ENCODE results near the gene GDF10. TPM values are rescaled to one million over a fixed set of nuclear protein-coding genes. Genes with fewer than 3 reads are reported as not detected.

GDF10 gene
- total RNA-seq, 2 experiments from 2014 or later = 1.4 to 1.5 TPM

- ATAC-seq (no peak), DNase-seq (no peak)
- Mint-ChIP-seq H3K27me3 (no peaks in the 10 kb centered on the region), H3K27ac (peak overlapping the region; percentile 51), H3K4me3 (no peak overlapping the region), H3K4me1 (ENCODE audit: low read depth) (peaks cover 18% of the 10 kb centered on the region), H3K36me3 (ENCODE audit: low read depth) (no peaks in the 10 kb centered on the region), H3K9me3 (no peaks in the 10 kb centered on the region)
- TF ChIP-seq CTCF (IDR thresholded peaks at IDR 0.05) = no peak
- ChIA-PET CTCF (interaction anchor here (0.9 to 6.9 kb wide), 6 partner anchors 26 to 312 kb away, joined by 3 to 204 read pairs (median 9); no protein-coding TSS in a partner anchor), POLR2A (no interaction called here)
- intact Hi-C loops (cut with micrococcal nuclease) = no loop called here
These were observed 14.5 kb downstream of the GDF10 start for GRCh38 chr10:47314416-47314970.

GRCh38 chr10:47315421-47315820 is 15.4 kb downstream of the GDF10 start:
- POLR2A ChIA-PET = no interaction called here
- no peaks in the 10 kb centered on the region for H3K27me3 Mint-ChIP-seq
- H3K27ac Mint-ChIP-seq = no peak overlapping the region
- intact Hi-C loops (cut with micrococcal nuclease) = no loop called here
- ATAC-seq (no peak), DNase-seq (no peak)
- CTCF ChIA-PET = interaction anchor here (0.8 to 6.9 kb wide), 4 partner anchors 94 to 290 kb away, joined by 3 to 204 read pairs (median 8); no protein-coding TSS in a partner anchor
- no peak for TF ChIP-seq CTCF (IDR thresholded peaks at IDR 0.05)
- no peak overlapping the region for H3K4me3 Mint-ChIP-seq
- no peaks in the 10 kb centered on the region for H3K36me3 Mint-ChIP-seq (ENCODE audit: low read depth)
- H3K9me3 Mint-ChIP-seq = no peaks in the 10 kb centered on the region
- peaks cover 18% of the 10 kb centered on the region for H3K4me1 Mint-ChIP-seq (ENCODE audit: low read depth)

GRCh38 chr10:47316131-47316530 is 16.1 kb downstream of the GDF10 start:
- ChIA-PET CTCF (interaction anchor here (2.5 to 6.9 kb wide), 2 partner anchors 270 to 291 kb away, joined by 13 to 204 read pairs; no protein-coding TSS in a partner anchor), POLR2A (no interaction called here)
- TF ChIP-seq CTCF (IDR thresholded peaks at IDR 0.05) = no peak
- DNase-seq (no peak), ATAC-seq (no peak)
- H3K9me3 Mint-ChIP-seq = no peaks in the 10 kb centered on the region
- intact Hi-C loops (cut with micrococcal nuclease) = no loop called here
- no peaks in the 10 kb centered on the region for H3K36me3 Mint-ChIP-seq (ENCODE audit: low read depth)
- peaks cover 12% of the 10 kb centered on the region for H3K4me1 Mint-ChIP-seq (ENCODE audit: low read depth)
- H3K4me3 Mint-ChIP-seq = no peak overlapping the region
- no peak overlapping the region for H3K27ac Mint-ChIP-seq
- no peaks in the 10 kb centered on the region for H3K27me3 Mint-ChIP-seq

- intact Hi-C loops (cut with micrococcal nuclease) = no loop called here
- H3K9me3 Mint-ChIP-seq = no peaks in the 10 kb centered on the region
- ChIA-PET CTCF (interaction anchor here (2.5 kb wide), 1 partner anchor 292 kb away, joined by 13 read pairs; no protein-coding TSS in a partner anchor), POLR2A (no interaction called here)
- ATAC-seq = no peak
- TF ChIP-seq CTCF (IDR thresholded peaks at IDR 0.05) = no peak
- no peak for DNase-seq
- no peak overlapping the region for H3K27ac Mint-ChIP-seq
- no peak overlapping the region for H3K4me3 Mint-ChIP-seq
- no peaks in the 10 kb centered on the region for H3K27me3 Mint-ChIP-seq
- H3K36me3 Mint-ChIP-seq (ENCODE audit: low read depth) = no peaks in the 10 kb centered on the region
- H3K4me1 Mint-ChIP-seq (ENCODE audit: low read depth) = peaks cover under 1% of the 10 kb centered on the region
These were observed 17.3 kb downstream of the GDF10 start for GRCh38 chr10:47317251-47317650.

GRCh38 chr10:47318706-47319105 is 18.7 kb downstream of the GDF10 start:
- DNase-seq (no peak), ATAC-seq (no peak)
- ChIA-PET CTCF (interaction anchor here (1.0 to 1.6 kb wide), 2 partner anchors 293 to 294 kb away, joined by 4 to 5 read pairs; no protein-coding TSS in a partner anchor), POLR2A (no interaction called here)
- intact Hi-C loops (cut with micrococcal nuclease) = no loop called here
- H3K4me1 Mint-ChIP-seq (ENCODE audit: low read depth) = no peaks in the 10 kb centered on the region
- H3K27ac Mint-ChIP-seq = no peak overlapping the region
- no peaks in the 10 kb centered on the region for H3K27me3 Mint-ChIP-seq
- no peak for TF ChIP-seq CTCF (IDR thresholded peaks at IDR 0.05)
- H3K4me3 Mint-ChIP-seq = no peak overlapping the region
- no peaks in the 10 kb centered on the region for H3K9me3 Mint-ChIP-seq
- no peaks in the 10 kb centered on the region for H3K36me3 Mint-ChIP-seq (ENCODE audit: low read depth)
